ENCODE measurements around the gene DDX54. TPM values are rescaled to one million over a fixed set of nuclear protein-coding genes. Genes with fewer than 3 reads are reported as not detected.

DDX54 gene
- total and polyA plus RNA-seq, 2 of the 8 experiments (the other 6 are each of a cell fraction or from before 2014, with no cell fraction given): 64.9 to 113 TPM

GRCh38 chr12:113109872-113110599 lies 75.2 kb downstream of the DDX54 start:
- H2BK20ac ChIP-seq (ENCODE audit: low read length): no peak overlapping the region
- CTCF ChIA-PET (ENCODE audit: partially characterized antibody): interaction anchor here (0.6 to 2.0 kb wide), 15 partner anchors 9 to 119 kb away, joined by 3 to 9 read pairs (median 3); no protein-coding TSS in a partner anchor
- H3K9ac ChIP-seq (replicated peaks in 1 of 4; ENCODE audit: extremely low read depth in 1 of 4, low read depth in 3 of 4, low read length in 3 of 4): 0 out of 7 replicates have a peak overlapping the region, but pooled peaks of 1 of the 4 experiments have one; percentile 18
- no peaks in the 10 kb centered on the region for H3K27me3 ChIP-seq (replicated peaks in 1 of 4; ENCODE audit: control insufficient read depth in 3 of 4, extremely low read depth in 1 of 4, insufficient read depth in 3 of 4, low read length in 3 of 4)
- H2BK120ac ChIP-seq (replicated peaks; ENCODE audit: low read depth, low read length): no peak overlapping the region
- no peaks in the 10 kb centered on the region for H3K9me3 ChIP-seq (ENCODE audit: insufficient read depth in 2 of 2, low read depth in 1 of 2, low read length in 1 of 2)
- no peak overlapping the region for H3K18ac ChIP-seq (ENCODE audit: extremely low read depth, low read length)
- POLR2A ChIA-PET (ENCODE audit: partially characterized antibody): interaction anchor here (0.6 to 1.1 kb wide), 4 partner anchors 9 to 45 kb away, joined by 3 to 4 read pairs (median 3); no protein-coding TSS in a partner anchor
- no peaks in the 10 kb centered on the region for H3K23me2 ChIP-seq (ENCODE audit: low read depth, low read length)
- H2BK15ac ChIP-seq (ENCODE audit: low read length): no peak overlapping the region
- no peak overlapping the region for H2AFZ ChIP-seq (ENCODE audit: low read length)
- H3K56ac ChIP-seq (replicated peaks; ENCODE audit: insufficient read length, low read depth, low read length): no peak overlapping the region
- FAIRE-seq (no peak), DNase-seq (ENCODE audit: low read depth in 1 of 2, low spot score in 2 of 2) (no peak)
- H3K23ac ChIP-seq (ENCODE audit: insufficient read length): no peak overlapping the region
- no peak overlapping the region for H2BK5ac ChIP-seq (ENCODE audit: low read depth, low read length)
- H2BK12ac ChIP-seq (ENCODE audit: low read depth, low read length): no peak overlapping the region
- no peak overlapping the region for H3K14ac ChIP-seq (ENCODE audit: insufficient read length)
- H4K5ac ChIP-seq (ENCODE audit: insufficient read length, low read depth, low read length): no peak overlapping the region
- no peak overlapping the region for H4K91ac ChIP-seq (replicated peaks; ENCODE audit: insufficient read length, low read length)
- H3K27ac ChIP-seq (ENCODE audit: low read depth, low read length): no peak overlapping the region
- no peak overlapping the region for H3K4ac ChIP-seq (replicated peaks; ENCODE audit: insufficient read length, low read depth, low read length)
- H3K36me3 ChIP-seq (ENCODE audit: control insufficient read depth in 2 of 4, insufficient read depth in 4 of 4, low read length in 3 of 4): no peaks in the 10 kb centered on the region
- H3K4me1 ChIP-seq (replicated peaks in 1 of 4; ENCODE audit: control insufficient read depth in 3 of 4, insufficient read depth in 4 of 4, low read length in 3 of 4): peaks cover 0 to 3% (median 0%) of the 10 kb centered on the region in 4 experiments; a peak in 1 of 7 replicates
- no peaks in the 10 kb centered on the region for H3K79me1 ChIP-seq (ENCODE audit: low read depth, low read length)
- no peak overlapping the region for H3K4me3 ChIP-seq (ENCODE audit: extremely low read depth in 1 of 4, insufficient read depth in 2 of 4, low read depth in 3 of 4, low read length in 4 of 4)
- no peaks in the 10 kb centered on the region for H3K79me2 ChIP-seq (ENCODE audit: control insufficient read depth in 1 of 2, insufficient read depth in 2 of 2, low read length in 2 of 2)
- no peak overlapping the region for H4K8ac ChIP-seq (ENCODE audit: extremely low read depth, insufficient read depth, low read length)
- 85% methylated on average over 6 of the region's 7 CpGs; no CpG with 5 or more reads in 1 of the 2 experiments for WGBS, 2 experiments (ENCODE audit: extremely low coverage in 1 of 2, insufficient coverage in 1 of 2, insufficient read length in 1 of 2, insufficient replicate concordance in 2 of 2, low coverage in 1 of 2, low lambda C conversion rate in 2 of 2, missing lambda C conversion rate in 1 of 2)
- no peak overlapping the region for H2AK5ac ChIP-seq (ENCODE audit: low read depth, low read length)
- no peak overlapping the region for H3K4me2 ChIP-seq (ENCODE audit: insufficient read depth in 1 of 2, low read depth in 2 of 2, low read length in 2 of 2)
- H4K20me1 ChIP-seq (replicated peaks in 1 of 2; ENCODE audit: control insufficient read depth in 1 of 2, insufficient read depth in 2 of 2, low read length in 2 of 2): no peaks in the 10 kb centered on the region
- TF ChIP-seq GABPA (IDR thresholded peaks at IDR 0.05; ENCODE audit: borderline replicate concordance, insufficient read depth, low read length): no peak
